ENCODE measurements around the gene VNN1. TPM values are rescaled to one million over a fixed set of nuclear protein-coding genes. Genes with fewer than 3 reads are reported as not detected.
"Not testable (repeated sequence)": the region's sequence is repeated elsewhere in the genome, so short reads cannot be mapped to it uniquely, and the experiment has no call there.

Gene VNN1
- total RNA-seq, 2 experiments from 2014 or later, result not detected

DNA sequence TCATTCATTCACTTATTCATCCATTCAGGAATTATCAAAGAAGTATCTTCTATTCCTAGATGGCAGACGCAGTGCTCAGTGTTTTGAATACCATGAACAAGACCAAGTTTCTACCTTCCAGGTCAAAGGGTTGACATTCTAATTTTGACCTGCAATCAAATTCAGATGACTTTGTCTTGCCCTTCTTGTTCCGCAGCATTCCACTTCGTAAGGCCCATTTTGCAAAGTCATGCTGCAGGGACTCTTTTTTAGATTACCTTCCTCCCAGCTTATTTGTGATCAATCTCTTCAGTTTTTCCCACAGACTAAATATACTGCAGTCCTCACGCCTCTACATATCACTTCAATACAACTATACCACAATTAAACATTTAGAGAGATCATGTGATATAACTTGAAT lies 47.7 kb downstream of the VNN1 start:
- no peak for DNase-seq
- H3K36me3 Mint-ChIP-seq (ENCODE audit: low read depth), result no peaks in the 10 kb centered on the region
- intact Hi-C loops (cut with micrococcal nuclease), result loop anchor here (10.0 kb wide), 1 partner anchor 391 kb away; no protein-coding TSS in a partner anchor
- CTCF ChIA-PET, result interaction anchor here (0.9 to 1.0 kb wide), 2 partner anchors 134 to 386 kb away, joined by 3 read pairs; no protein-coding TSS in a partner anchor
- H3K9me3 Mint-ChIP-seq, result no peaks in the 10 kb centered on the region
- H3K27ac Mint-ChIP-seq, result no peak overlapping the region
- peaks cover 3% of the 10 kb centered on the region for H3K4me1 Mint-ChIP-seq (ENCODE audit: low read depth)
- H3K4me3 Mint-ChIP-seq, result no peak overlapping the region
- no peaks in the 10 kb centered on the region for H3K27me3 Mint-ChIP-seq (ENCODE audit: low read depth)

DNA sequence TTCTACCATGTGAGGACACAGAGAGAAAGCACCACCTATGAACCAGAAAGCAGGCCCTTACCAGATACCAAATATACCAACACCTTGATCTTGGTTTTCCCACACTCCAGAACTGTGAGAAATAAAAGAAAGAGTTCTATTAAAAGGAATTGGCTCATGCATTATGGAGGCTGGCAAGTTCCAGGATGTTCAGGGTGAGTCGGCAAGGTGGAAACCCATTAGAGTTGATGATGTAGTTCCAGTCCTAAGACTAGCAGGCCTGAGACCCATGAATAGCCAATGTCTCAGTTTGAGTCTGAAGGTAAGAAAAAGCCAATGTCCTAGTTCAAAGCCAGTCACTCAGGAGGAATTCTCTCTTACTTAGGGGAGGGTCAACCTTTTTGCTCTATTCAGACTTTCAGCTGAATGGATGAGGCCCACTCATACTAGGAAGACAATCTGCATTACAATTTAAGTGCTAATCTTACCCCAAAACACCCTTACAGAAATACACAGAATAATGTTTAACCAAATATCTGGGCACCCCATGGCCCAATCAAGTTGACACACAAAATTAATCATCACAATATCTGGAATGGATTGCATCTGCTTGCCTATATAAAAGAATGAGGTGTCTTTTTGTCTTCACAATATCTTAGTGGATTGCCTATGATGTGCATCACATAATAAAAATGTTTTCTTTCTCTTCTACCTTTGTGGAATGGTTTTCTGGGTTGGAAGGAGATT lies 49.4 kb downstream of the VNN1 start:
- H3K36me3 Mint-ChIP-seq (ENCODE audit: low read depth), result no peaks in the 10 kb centered on the region
- no peaks in the 10 kb centered on the region for H3K9me3 Mint-ChIP-seq
- CTCF ChIA-PET, result no interaction called here
- DNase-seq, result no peak
- intact Hi-C loops (cut with micrococcal nuclease), result loop anchor here (10.0 kb wide), 1 partner anchor 390 kb away; no protein-coding TSS in a partner anchor
- H3K4me3 Mint-ChIP-seq, result no peak overlapping the region
- H3K27ac Mint-ChIP-seq, result no peak overlapping the region
- H3K4me1 Mint-ChIP-seq (ENCODE audit: low read depth), result no peaks in the 10 kb centered on the region
- no peaks in the 10 kb centered on the region for H3K27me3 Mint-ChIP-seq (ENCODE audit: low read depth)

DNA sequence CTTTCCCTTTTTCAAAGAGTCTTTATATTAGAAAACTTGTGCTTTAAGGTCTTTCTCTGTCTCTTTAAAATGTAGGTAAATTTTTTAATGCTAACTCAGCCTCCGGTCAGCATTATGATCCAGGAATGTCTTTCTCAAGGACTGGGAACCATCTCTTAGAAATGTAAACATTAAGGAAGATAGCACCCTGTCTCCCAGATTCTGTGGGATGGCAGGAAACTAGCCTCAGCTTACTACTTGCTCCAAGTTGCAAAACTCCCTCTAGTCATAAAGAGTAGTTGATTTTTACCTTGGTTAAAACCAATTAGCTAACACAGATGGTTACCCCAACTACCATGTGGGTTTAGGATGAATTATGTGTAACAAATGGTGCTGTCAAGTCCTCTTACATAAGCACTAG lies 50.2 kb downstream of the VNN1 start:
- intact Hi-C loops (cut with micrococcal nuclease), result loop anchor here (10.0 kb wide), 1 partner anchor 389 kb away; no protein-coding TSS in a partner anchor
- Mint-ChIP-seq H3K4me3 (no peak overlapping the region), H3K27ac (no peak overlapping the region), H3K36me3 (ENCODE audit: low read depth) (no peaks in the 10 kb centered on the region), H3K4me1 (ENCODE audit: low read depth) (no peaks in the 10 kb centered on the region), H3K9me3 (no peaks in the 10 kb centered on the region), H3K27me3 (ENCODE audit: low read depth) (no peaks in the 10 kb centered on the region)
- CTCF ChIA-PET, result no interaction called here
- no peak for DNase-seq

DNA sequence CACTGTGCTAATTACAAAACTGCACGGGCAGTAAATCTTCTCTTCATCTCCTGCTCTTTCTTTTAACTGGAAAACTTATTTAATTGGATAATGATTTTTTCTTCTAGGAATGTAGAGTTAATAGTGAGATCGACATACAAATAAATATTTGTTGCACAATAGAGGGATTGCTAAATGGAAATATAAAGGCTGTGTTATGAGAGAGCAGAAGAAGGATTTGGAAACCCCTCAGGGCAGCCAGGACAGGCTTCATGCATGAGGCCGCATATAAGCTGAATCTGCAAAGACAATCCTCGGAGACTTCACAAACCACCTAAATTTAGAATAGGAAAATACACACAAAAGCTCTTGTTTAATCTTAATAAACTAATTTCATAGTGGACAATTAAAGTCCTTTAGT lies 51.9 kb downstream of the VNN1 start:
- CTCF ChIA-PET, result interaction anchor here (0.9 kb wide), 1 partner anchor 137 kb away, joined by 5 read pairs; the partner anchor contains the start of gene SLC18B1

DNA sequence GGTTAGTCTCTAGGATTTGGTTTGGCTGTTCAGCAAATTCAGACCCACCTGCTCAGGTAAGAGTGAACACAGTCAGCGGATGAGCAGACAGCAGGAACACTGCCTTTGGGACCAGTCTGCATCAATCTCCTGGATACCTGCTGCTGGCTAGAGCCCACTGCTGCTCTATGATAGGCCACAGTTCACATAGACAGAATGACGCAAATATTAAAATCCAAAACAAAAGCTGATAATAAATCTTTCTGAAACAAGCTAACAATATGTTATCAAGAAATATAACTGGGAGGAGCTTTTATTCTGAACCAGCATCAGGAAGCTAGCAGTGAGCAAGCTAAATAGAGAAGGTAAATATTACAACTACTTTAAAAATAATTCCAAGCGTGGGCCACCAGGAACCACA lies 54.8 kb downstream of the VNN1 start, which contains the start of gene TAAR1:
TSS of gene TAAR1 (minus strand) at position 101 of the 400 bp plus-strand sequence. CDS start 13,179 bp downstream, outside the sequence.
- CTCF ChIA-PET, result interaction anchor here (1.1 to 1.9 kb wide), 2 partner anchors 11 to 105 kb away, joined by 3 to 9 read pairs; no protein-coding TSS in a partner anchor
- Mint-ChIP-seq H3K27me3 (ENCODE audit: low read depth) (no peaks in the 10 kb centered on the region), H3K4me3 (no peak within 1 kb of the TSS), H3K27ac (no peak within 1 kb of the TSS), H3K9me3 (no peaks in the 10 kb centered on the region), H3K4me1 (ENCODE audit: low read depth) (no peaks in the 10 kb centered on the region), H3K36me3 (ENCODE audit: low read depth) (no peaks in the 10 kb centered on the region)
- DNase-seq, result no peak
- intact Hi-C loops (cut with micrococcal nuclease), result loop anchor here (5.0 kb wide), 1 partner anchor 137 kb away; no protein-coding TSS in a partner anchor

More for the DNA sequence above, 51.9 kb downstream of the VNN1 start:
- no peaks in the 10 kb centered on the region for H3K4me1 Mint-ChIP-seq (ENCODE audit: low read depth)
- H3K27ac Mint-ChIP-seq, result no peak overlapping the region
- H3K4me3 Mint-ChIP-seq, result no peak overlapping the region
- no peaks in the 10 kb centered on the region for H3K36me3 Mint-ChIP-seq (ENCODE audit: low read depth)
- DNase-seq, result no peak
- intact Hi-C loops (cut with micrococcal nuclease), result loop anchor here (10.0 kb wide), 1 partner anchor 387 kb away; no protein-coding TSS in a partner anchor
- H3K27me3 Mint-ChIP-seq (ENCODE audit: low read depth), result no peaks in the 10 kb centered on the region
- H3K9me3 Mint-ChIP-seq, result no peaks in the 10 kb centered on the region

DNA sequence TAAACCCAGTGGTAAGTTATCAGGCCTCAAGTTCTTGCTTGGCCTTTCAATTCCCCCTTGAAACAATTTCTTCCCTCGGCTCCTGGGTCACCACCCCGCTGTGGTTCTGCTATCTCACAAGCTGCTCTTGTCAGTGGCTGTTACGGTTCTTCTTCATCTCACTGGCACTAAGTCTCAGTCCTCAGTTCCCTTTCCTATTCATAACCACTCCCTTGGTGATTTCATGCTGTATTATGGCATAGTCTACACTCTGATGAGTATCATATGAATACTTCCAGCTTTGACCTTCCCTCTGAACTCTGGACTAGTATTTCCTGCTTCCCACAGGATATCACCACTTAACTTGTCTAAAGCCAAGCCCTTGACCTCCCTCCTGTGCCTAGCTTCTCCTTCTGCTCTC lies 62.8 kb downstream of the VNN1 start:
- intact Hi-C loops (cut with micrococcal nuclease), result no loop called here
- H3K36me3 Mint-ChIP-seq (ENCODE audit: low read depth), result no peaks in the 10 kb centered on the region
- CTCF ChIA-PET, result interaction anchor here (0.6 kb wide), 1 partner anchor 20 kb away, joined by 3 read pairs; no protein-coding TSS in a partner anchor
- no peak for DNase-seq
- H3K27ac Mint-ChIP-seq, result no peak overlapping the region
- peaks cover 2% of the 10 kb centered on the region for H3K4me1 Mint-ChIP-seq (ENCODE audit: low read depth)
- no peaks in the 10 kb centered on the region for H3K27me3 Mint-ChIP-seq (ENCODE audit: low read depth)
- no peak overlapping the region for H3K4me3 Mint-ChIP-seq
- H3K9me3 Mint-ChIP-seq, result no peaks in the 10 kb centered on the region

DNA sequence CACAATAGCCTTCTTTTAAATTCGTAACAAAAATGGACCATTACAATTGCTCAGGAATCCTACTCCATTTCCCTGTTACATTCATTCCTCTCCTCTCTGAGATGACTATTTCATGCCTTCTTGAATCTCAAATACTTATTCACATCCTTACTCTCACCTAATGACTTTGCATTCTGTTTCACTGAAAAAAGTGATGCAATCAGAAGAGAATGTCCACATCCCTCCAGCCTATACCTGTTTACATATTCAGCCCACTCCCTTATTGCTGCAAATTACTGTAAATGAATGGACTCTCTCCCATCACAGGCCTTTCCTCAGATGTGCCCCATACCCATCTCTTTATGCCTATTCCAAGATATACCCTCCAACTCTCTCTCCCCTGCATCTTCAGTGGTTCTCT lies 63.4 kb downstream of the VNN1 start:
- peaks cover 2% of the 10 kb centered on the region for H3K4me1 Mint-ChIP-seq (ENCODE audit: low read depth)
- intact Hi-C loops (cut with micrococcal nuclease), result no loop called here
- CTCF ChIA-PET, result no interaction called here
- no peak overlapping the region for H3K4me3 Mint-ChIP-seq
- no peak overlapping the region for H3K27ac Mint-ChIP-seq
- no peak for DNase-seq
- H3K9me3 Mint-ChIP-seq, result no peaks in the 10 kb centered on the region
- no peaks in the 10 kb centered on the region for H3K36me3 Mint-ChIP-seq (ENCODE audit: low read depth)
- H3K27me3 Mint-ChIP-seq (ENCODE audit: low read depth), result no peaks in the 10 kb centered on the region

DNA sequence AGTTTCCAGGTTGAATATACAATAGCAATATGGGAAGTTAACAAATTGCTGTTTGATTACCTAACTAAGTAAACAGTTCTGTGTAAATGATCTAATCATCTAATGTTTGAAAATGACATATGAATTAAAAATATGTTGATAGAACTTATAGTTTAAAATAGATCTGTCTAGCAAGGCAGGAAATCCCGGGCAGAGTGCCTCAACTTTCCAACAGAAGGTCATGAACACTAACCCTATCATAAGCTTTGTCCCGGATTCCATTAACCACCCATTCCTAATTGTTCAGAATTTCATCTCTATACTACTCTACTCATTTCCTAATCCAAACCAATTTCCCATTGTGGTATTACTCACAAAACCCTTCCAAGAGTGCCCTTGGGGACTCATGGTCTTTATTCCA lies 65.0 kb downstream of the VNN1 start:
- H3K4me1 Mint-ChIP-seq (ENCODE audit: low read depth), result peaks cover 2% of the 10 kb centered on the region
- CTCF ChIA-PET, result interaction anchor here (1.0 kb wide), 1 partner anchor 264 kb away, joined by 3 read pairs; no protein-coding TSS in a partner anchor
- H3K36me3 Mint-ChIP-seq (ENCODE audit: low read depth), result no peaks in the 10 kb centered on the region
- H3K9me3 Mint-ChIP-seq, result no peaks in the 10 kb centered on the region
- intact Hi-C loops (cut with micrococcal nuclease), result no loop called here
- DNase-seq, result no peak
- no peak overlapping the region for H3K27ac Mint-ChIP-seq
- no peaks in the 10 kb centered on the region for H3K27me3 Mint-ChIP-seq (ENCODE audit: low read depth)
- no peak overlapping the region for H3K4me3 Mint-ChIP-seq

DNA sequence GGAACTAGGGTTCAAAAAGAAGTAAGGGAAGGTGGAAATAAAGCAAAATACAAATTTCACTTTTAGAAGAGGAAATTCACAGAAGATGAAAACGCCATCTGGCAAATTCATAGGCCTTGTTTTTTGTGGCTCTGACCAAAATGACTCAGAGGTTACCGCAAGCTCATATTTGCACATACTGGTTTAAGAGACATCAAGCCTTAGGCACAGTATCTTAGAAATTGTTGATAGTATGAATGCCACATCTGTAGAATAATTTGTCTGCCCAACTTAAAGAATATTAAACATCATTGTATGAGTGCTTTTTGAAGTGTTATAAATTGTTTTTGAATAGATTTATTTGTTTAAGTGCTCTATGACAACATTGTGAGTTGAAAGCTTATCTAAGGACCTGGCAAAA lies 65.5 kb downstream of the VNN1 start:
- CTCF ChIA-PET, result interaction anchor here (1.0 kb wide), 1 partner anchor 264 kb away, joined by 3 read pairs; no protein-coding TSS in a partner anchor
- Mint-ChIP-seq H3K36me3 (ENCODE audit: low read depth) (no peaks in the 10 kb centered on the region), H3K4me3 (no peak overlapping the region), H3K27me3 (ENCODE audit: low read depth) (no peaks in the 10 kb centered on the region), H3K4me1 (ENCODE audit: low read depth) (peaks cover 2% of the 10 kb centered on the region), H3K9me3 (no peaks in the 10 kb centered on the region), H3K27ac (no peak overlapping the region)
- peak; percentile 35 for DNase-seq
- intact Hi-C loops (cut with micrococcal nuclease), result no loop called here

DNA sequence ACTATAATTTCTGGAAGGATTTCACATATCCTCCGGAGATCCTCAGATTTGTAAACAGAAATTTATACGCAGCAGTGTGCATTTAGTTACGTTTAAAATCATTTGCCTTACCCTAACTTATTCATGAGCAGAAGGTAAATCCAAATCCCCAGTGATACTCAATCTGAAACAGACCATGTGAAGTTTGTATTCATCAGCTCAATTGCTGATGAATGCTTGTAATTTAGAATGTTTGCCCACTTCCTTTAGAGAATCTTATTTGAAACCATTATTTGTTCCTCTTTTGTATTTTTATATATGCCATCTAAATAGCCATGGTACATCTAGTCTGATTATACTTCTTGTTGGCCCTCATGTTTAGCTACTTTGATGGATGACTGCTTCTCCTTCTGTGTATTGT lies 70.3 kb downstream of the VNN1 start:
- no peak overlapping the region for H3K27ac Mint-ChIP-seq
- no peaks in the 10 kb centered on the region for H3K36me3 Mint-ChIP-seq (ENCODE audit: low read depth)
- no peak for DNase-seq
- no peaks in the 10 kb centered on the region for H3K9me3 Mint-ChIP-seq
- H3K4me1 Mint-ChIP-seq (ENCODE audit: low read depth), result peaks cover 2% of the 10 kb centered on the region
- peaks cover 2% of the 10 kb centered on the region for H3K27me3 Mint-ChIP-seq (ENCODE audit: low read depth)
- CTCF ChIA-PET, result interaction anchor here (0.6 to 1.0 kb wide), 2 partner anchors 10 to 53 kb away, joined by 3 read pairs; no protein-coding TSS in a partner anchor
- H3K4me3 Mint-ChIP-seq, result no peak overlapping the region
- intact Hi-C loops (cut with micrococcal nuclease), result no loop called here

DNA sequence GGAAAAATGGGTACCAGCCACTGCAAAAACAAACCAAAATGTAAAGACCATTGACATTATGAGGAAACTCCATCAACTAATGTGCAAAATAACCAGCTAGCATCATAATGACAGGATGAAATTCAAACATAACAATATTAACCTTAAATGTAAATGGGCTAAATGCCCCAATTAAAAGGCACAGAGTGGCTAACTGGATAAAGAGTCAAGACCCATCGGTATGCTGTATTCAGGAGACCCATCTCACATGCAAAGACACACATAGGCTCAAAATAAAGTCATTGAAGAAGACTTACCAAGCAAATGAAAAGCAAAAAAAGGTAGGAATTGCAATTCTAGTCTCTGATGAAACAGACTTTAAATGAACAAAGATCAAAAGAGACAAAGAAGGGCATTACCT lies 76.7 kb downstream of the VNN1 start:
- H3K9me3 Mint-ChIP-seq; H3K27ac Mint-ChIP-seq; intact Hi-C loops (cut with micrococcal nuclease); DNase-seq; H3K4me3 Mint-ChIP-seq; H3K4me1 Mint-ChIP-seq (ENCODE audit: low read depth); CTCF ChIA-PET; H3K36me3 Mint-ChIP-seq (ENCODE audit: low read depth): not testable (repeated sequence)
- peaks cover 33% of the 10 kb centered on the region for H3K27me3 Mint-ChIP-seq (ENCODE audit: low read depth)

DNA sequence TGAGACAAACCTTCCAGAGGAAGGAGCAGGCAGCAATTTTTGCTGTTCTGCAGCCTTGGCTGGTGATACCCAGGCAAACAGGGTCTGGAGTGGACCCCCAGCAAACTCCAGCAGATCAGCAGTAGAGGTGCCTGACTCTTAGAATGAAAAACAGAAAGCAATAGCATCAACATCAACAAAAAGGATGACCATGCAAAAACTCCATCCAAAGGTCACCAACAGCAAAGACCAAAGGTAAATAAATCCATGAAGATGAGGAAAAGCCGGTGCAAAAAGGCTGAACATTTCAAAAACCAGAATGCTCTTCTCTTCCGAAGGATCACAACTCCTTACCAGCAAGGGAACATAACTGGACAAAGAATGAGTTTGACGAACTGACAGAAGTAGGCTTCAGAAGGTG lies 77.9 kb downstream of the VNN1 start:
- DNase-seq; H3K27ac Mint-ChIP-seq; H3K4me1 Mint-ChIP-seq (ENCODE audit: low read depth); intact Hi-C loops (cut with micrococcal nuclease); H3K9me3 Mint-ChIP-seq; CTCF ChIA-PET; H3K4me3 Mint-ChIP-seq; H3K36me3 Mint-ChIP-seq (ENCODE audit: low read depth): not testable (repeated sequence)
- peaks cover 33% of the 10 kb centered on the region for H3K27me3 Mint-ChIP-seq (ENCODE audit: low read depth)

DNA sequence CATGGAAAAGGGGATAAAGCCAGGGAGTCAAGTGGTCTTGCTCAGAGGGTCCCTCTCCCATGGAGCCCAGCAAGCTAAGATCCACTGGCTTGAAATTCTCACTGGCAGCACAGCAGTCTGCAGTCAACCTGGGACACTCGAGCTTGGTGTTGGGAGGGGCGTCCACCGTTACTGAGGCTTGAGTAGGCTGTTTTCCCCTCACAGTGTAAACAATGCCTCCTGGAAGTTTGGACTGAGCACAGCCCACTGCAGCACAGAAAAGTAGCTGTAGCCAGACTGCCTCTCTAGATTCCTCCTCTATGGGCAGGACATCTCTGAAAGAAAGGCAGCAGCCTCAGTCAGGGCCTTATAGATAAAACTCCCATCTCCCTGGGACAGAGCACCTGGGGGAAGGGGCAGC lies 78.6 kb downstream of the VNN1 start:
- CTCF ChIA-PET, result interaction anchor here (0.5 kb wide), 1 partner anchor 36 kb away, joined by 3 read pairs; no protein-coding TSS in a partner anchor
- H3K4me1 Mint-ChIP-seq (ENCODE audit: low read depth); H3K9me3 Mint-ChIP-seq; H3K36me3 Mint-ChIP-seq (ENCODE audit: low read depth); H3K4me3 Mint-ChIP-seq; DNase-seq; intact Hi-C loops (cut with micrococcal nuclease); H3K27ac Mint-ChIP-seq: not testable (repeated sequence)
- H3K27me3 Mint-ChIP-seq (ENCODE audit: low read depth), result peaks cover 33% of the 10 kb centered on the region

Measured in activated naive CD4-positive, alpha-beta T cell treated with anti-CD3 and anti-CD28 coated beads for 36 hours (primary cell).